ENCODE measurements around the gene UVRAG.

- TF ChIP-seq, protein P1, sequence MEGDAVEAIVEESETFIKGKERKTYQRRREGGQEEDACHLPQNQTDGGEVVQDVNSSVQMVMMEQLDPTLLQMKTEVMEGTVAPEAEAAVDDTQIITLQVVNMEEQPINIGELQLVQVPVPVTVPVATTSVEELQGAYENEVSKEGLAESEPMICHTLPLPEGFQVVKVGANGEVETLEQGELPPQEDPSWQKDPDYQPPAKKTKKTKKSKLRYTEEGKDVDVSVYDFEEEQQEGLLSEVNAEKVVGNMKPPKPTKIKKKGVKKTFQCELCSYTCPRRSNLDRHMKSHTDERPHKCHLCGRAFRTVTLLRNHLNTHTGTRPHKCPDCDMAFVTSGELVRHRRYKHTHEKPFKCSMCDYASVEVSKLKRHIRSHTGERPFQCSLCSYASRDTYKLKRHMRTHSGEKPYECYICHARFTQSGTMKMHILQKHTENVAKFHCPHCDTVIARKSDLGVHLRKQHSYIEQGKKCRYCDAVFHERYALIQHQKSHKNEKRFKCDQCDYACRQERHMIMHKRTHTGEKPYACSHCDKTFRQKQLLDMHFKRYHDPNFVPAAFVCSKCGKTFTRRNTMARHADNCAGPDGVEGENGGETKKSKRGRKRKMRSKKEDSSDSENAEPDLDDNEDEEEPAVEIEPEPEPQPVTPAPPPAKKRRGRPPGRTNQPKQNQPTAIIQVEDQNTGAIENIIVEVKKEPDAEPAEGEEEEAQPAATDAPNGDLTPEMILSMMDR (IDR thresholded peaks at IDR 0.05), result no peak
- TF ChIP-seq POLR2A (IDR thresholded peaks at IDR 0.05), result no peak
These were observed 30.5 kb upstream of the UVRAG start for GRCh38 chr11:75784506-75784905.
